ENCODE measurements around the gene RALGPS1. TPM values are rescaled to one million over a fixed set of nuclear protein-coding genes. Genes with fewer than 3 reads are reported as not detected.

RALGPS1 gene
- polyA plus RNA-seq, 1 of the 3 experiments (the other 2 are of a cell fraction) = 3.9 TPM

DNA sequence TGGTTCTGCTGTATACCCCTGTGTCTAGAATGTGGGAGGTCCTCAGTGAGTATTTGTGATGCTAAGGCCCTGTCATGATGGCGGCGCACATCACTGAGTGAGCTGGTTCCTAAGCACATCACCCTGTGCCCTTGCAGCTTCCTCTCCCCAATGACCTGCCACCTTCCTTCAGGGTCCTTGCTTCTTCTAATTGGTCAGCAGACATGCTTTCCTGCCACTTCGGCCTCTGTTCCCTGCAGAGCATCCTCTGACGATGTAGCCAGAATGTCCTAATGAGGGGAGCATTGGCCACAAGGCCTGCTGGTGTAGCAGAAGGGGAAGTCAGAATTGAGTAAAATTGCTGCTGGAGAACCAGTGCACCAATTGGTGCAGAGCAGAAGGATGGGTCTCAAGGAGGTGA, 238.9 kb downstream of the RALGPS1 start:
- H3K27me3 ChIP-seq (ENCODE audit: insufficient read depth) = no peaks in the 10 kb centered on the region
- H3K4me1 ChIP-seq (ENCODE audit: control insufficient read depth in 1 of 2, insufficient read depth in 2 of 2, low read depth in 1 of 2, low read length in 1 of 2) = no peaks in the 10 kb centered on the region; a peak in 2 of 4 replicates
- no peaks in the 10 kb centered on the region for H3K79me2 ChIP-seq (ENCODE audit: insufficient read depth)
- H3F3A ChIP-seq (replicated peaks; ENCODE audit: insufficient read depth) = peaks cover 8% of the 10 kb centered on the region
- no peak overlapping the region for H3K4me2 ChIP-seq
- no peaks in the 10 kb centered on the region for H3K36me3 ChIP-seq (replicated peaks in 1 of 2; ENCODE audit: control insufficient read depth in 1 of 2, insufficient read depth in 2 of 2, low read length in 1 of 2)
- POLR2A ChIA-PET = no interaction called here
- no peak overlapping the region for H2AFZ ChIP-seq (ENCODE audit: low read depth)
- CTCF ChIA-PET = interaction anchor here (1.5 kb wide), 1 partner anchor 213 kb away, joined by 3 read pairs; no protein-coding TSS in a partner anchor
- no peak for DNase-seq
- H4K20me1 ChIP-seq (ENCODE audit: insufficient read depth) = no peaks in the 10 kb centered on the region
- no peak overlapping the region for H3K4me3 ChIP-seq (ENCODE audit: low read depth in 2 of 2, low read length in 1 of 2)
- 94% methylated on average over 4 of the region's 4 CpGs for WGBS (ENCODE audit: low lambda C conversion rate)
- H3K9me2 ChIP-seq = no peaks in the 10 kb centered on the region
- no peak overlapping the region for H3K27ac ChIP-seq (ENCODE audit: low read depth in 2 of 2, low read length in 1 of 2)
- H3K9me3 ChIP-seq = no peaks in the 10 kb centered on the region
- H3K9ac ChIP-seq = no peak overlapping the region
- TF ChIP-seq NFIC (IDR thresholded peaks at IDR 0.05; ENCODE audit: borderline replicate concordance) = no peak
- no peak for TF ChIP-seq RXRA (IDR thresholded peaks at IDR 0.05; ENCODE audit: borderline replicate concordance, low read depth)
- TF ChIP-seq EP300 (IDR thresholded peaks at IDR 0.05; ENCODE audit: borderline replicate concordance in 1 of 2, low read depth in 1 of 2, low read length in 1 of 2) = no peak

DNA sequence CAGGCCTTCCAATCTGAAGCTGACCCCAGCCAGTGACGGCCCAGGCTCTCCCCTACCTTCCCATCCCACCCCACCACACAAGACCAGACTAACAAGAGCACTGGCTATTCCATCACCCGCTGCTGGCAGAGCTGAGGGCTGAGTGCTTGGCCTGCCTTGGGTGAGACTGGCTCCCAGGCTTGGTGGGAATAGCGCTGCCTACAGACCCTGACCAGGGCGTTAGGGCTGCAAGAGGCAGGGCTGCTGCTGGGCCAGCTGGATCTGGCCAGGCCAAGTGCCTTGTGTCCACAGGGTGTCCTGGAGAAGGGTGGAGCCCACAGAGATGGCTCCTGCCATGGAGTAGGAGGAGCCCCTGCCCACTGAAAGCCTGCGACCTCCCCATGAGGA, 239.4 kb downstream of the RALGPS1 start:
- Histone ChIP-seq H3F3A (replicated peaks; ENCODE audit: insufficient read depth) (peaks cover 8% of the 10 kb centered on the region), H3K4me3 (ENCODE audit: low read depth in 2 of 2, low read length in 1 of 2) (no peak overlapping the region), H3K4me1 (ENCODE audit: control insufficient read depth in 1 of 2, insufficient read depth in 2 of 2, low read depth in 1 of 2, low read length in 1 of 2) (peaks cover 2 to 3% of the 10 kb centered on the region in 2 experiments; a peak in 3 of 4 replicates), H2AFZ (ENCODE audit: low read depth) (no peak overlapping the region), H3K9ac (no peak overlapping the region), H3K27ac (ENCODE audit: low read depth in 2 of 2, low read length in 1 of 2) (no peak overlapping the region), H3K27me3 (ENCODE audit: insufficient read depth) (no peaks in the 10 kb centered on the region), H3K9me3 (no peaks in the 10 kb centered on the region), H3K36me3 (replicated peaks in 1 of 2; ENCODE audit: control insufficient read depth in 1 of 2, insufficient read depth in 2 of 2, low read length in 1 of 2) (no peaks in the 10 kb centered on the region), H4K20me1 (ENCODE audit: insufficient read depth) (no peaks in the 10 kb centered on the region), H3K79me2 (ENCODE audit: insufficient read depth) (no peaks in the 10 kb centered on the region), H3K9me2 (no peaks in the 10 kb centered on the region), H3K4me2 (no peak overlapping the region)
- TF ChIP-seq EZH2phosphoT487 (IDR thresholded peaks at IDR 0.05; ENCODE audit: borderline replicate concordance, low read depth) = no peak
- no peak for TF ChIP-seq MEF2A (IDR thresholded peaks at IDR 0.05; ENCODE audit: borderline replicate concordance, low read depth)
- no peak for TF ChIP-seq NRF1 (IDR thresholded peaks at IDR 0.05; ENCODE audit: low read depth, low read length)
- no peak for TF ChIP-seq YY1 (IDR thresholded peaks at IDR 0.05; ENCODE audit: low read depth)
- TF ChIP-seq JUND (IDR thresholded peaks at IDR 0.05) = no peak
- no peak for TF ChIP-seq GABPA (IDR thresholded peaks at IDR 0.05; ENCODE audit: low read depth)
- TF ChIP-seq MXI1 (IDR thresholded peaks at IDR 0.05; ENCODE audit: low read depth, low read length) = no peak
- TF ChIP-seq, protein P1, sequence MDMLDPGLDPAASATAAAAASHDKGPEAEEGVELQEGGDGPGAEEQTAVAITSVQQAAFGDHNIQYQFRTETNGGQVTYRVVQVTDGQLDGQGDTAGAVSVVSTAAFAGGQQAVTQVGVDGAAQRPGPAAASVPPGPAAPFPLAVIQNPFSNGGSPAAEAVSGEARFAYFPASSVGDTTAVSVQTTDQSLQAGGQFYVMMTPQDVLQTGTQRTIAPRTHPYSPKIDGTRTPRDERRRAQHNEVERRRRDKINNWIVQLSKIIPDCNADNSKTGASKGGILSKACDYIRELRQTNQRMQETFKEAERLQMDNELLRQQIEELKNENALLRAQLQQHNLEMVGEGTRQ (IDR thresholded peaks at IDR 0.05; ENCODE audit: borderline replicate concordance, low read depth, low read length) = no peak
- TF ChIP-seq, protein P2, sequence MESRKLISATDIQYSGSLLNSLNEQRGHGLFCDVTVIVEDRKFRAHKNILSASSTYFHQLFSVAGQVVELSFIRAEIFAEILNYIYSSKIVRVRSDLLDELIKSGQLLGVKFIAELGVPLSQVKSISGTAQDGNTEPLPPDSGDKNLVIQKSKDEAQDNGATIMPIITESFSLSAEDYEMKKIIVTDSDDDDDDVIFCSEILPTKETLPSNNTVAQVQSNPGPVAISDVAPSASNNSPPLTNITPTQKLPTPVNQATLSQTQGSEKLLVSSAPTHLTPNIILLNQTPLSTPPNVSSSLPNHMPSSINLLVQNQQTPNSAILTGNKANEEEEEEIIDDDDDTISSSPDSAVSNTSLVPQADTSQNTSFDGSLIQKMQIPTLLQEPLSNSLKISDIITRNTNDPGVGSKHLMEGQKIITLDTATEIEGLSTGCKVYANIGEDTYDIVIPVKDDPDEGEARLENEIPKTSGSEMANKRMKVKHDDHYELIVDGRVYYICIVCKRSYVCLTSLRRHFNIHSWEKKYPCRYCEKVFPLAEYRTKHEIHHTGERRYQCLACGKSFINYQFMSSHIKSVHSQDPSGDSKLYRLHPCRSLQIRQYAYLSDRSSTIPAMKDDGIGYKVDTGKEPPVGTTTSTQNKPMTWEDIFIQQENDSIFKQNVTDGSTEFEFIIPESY (IDR thresholded peaks at IDR 0.05; ENCODE audit: borderline replicate concordance, low read depth) = no peak
- no peak for TF ChIP-seq TEAD4 (IDR thresholded peaks at IDR 0.05; ENCODE audit: borderline replicate concordance, insufficient read depth)
- TF ChIP-seq RFX5 (IDR thresholded peaks at IDR 0.05; ENCODE audit: low read length) = no peak
- TF ChIP-seq GATA2 (CRISPR knock-in tag; IDR thresholded peaks at IDR 0.05) = no peak
- TF ChIP-seq, protein P3, sequence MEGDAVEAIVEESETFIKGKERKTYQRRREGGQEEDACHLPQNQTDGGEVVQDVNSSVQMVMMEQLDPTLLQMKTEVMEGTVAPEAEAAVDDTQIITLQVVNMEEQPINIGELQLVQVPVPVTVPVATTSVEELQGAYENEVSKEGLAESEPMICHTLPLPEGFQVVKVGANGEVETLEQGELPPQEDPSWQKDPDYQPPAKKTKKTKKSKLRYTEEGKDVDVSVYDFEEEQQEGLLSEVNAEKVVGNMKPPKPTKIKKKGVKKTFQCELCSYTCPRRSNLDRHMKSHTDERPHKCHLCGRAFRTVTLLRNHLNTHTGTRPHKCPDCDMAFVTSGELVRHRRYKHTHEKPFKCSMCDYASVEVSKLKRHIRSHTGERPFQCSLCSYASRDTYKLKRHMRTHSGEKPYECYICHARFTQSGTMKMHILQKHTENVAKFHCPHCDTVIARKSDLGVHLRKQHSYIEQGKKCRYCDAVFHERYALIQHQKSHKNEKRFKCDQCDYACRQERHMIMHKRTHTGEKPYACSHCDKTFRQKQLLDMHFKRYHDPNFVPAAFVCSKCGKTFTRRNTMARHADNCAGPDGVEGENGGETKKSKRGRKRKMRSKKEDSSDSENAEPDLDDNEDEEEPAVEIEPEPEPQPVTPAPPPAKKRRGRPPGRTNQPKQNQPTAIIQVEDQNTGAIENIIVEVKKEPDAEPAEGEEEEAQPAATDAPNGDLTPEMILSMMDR (IDR thresholded peaks at IDR 0.05) = no peak
- TF ChIP-seq RXRA (IDR thresholded peaks at IDR 0.05; ENCODE audit: borderline replicate concordance, low read depth) = no peak
- POLR2A ChIA-PET = no interaction called here
- CTCF ChIA-PET = interaction anchor here (1.5 kb wide), 1 partner anchor 213 kb away, joined by 3 read pairs; no protein-coding TSS in a partner anchor
- 96% methylated on average over 4 of the region's 5 CpGs for WGBS (ENCODE audit: low lambda C conversion rate)
- DNase-seq = no peak
